GM12874 (cell line): ENCODE measurements around the gene C10orf90.

Experiments
- CTCF ChIP-seq: IDR thresholded peaks from 2 replicates; pipeline ENCODE4 v1.5.1; 2011; ENCODE audit warnings: low read depth, mild to moderate bottlenecking, control low read depth, low read length, moderate library complexity; ENCODE audit not compliant: insufficient read depth

Gene C10orf90

DNA sequence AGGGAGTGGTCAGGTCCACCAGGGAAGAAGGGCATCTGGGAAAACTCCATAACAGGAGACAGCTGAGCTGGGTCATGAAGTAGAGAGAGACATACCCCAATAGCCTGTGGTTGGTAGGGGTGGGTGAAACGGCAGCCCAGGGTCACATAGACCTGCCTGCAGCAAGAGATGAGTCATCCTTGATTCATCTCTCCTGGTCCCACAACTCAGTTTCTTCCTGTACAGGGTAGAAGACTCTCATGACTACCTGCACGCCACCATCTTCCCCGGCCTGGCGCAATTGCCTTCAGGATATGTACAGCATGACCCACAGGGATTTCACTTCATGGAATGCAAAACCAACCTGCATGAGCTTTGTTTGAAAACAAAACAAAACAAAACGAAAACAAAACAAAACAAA is 237.1 kb downstream of the C10orf90 start:
- TF ChIP-seq CTCF = no peak

- TF ChIP-seq CTCF = no peak
These were observed 238.0 kb downstream of the C10orf90 start for GRCh38 chr10:126432507-126432906.

GRCh38 chr10:126431816-126432215 is 238.7 kb downstream of the C10orf90 start:
- TF ChIP-seq CTCF = no peak

DNA sequence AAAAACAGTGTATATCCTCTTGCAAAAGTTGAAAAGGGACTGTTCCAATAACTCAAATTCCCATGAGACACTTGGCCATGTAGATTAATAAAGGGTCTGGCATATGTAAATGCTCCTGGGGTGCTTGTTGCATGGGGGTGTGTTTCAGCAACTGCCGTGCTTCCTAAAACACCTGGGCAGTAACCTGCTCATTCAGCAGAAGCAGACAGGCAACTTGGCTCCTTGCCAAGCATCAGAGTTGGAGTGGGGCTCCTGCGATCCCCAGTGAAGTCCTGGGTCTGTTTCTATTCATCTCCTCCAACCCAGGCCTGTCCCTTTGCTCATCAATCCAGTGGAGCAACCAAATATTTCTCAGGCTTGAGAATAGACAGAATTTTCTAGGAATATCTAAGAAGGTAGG is 240.0 kb downstream of the C10orf90 start:
- TF ChIP-seq CTCF = no peak

DNA sequence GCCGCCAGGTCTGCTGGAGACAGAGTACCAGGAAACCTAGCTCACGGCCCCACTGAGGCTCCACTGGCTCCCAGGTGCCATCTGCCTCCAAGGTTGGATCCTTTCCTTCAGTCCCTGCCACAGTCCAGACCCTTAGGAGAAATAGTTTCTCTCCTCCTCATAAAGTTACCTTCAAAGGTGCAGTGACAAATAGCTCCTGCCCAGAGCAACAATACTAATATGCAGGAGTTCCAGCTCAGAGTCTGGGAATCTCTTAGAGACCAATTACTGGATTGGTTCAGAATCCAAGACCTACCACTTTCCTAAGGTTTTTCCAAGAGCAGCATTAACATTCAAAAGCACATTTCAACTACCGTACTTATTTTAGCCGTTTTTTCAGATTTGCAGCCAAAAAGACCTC is 241.2 kb downstream of the C10orf90 start:
- TF ChIP-seq CTCF = no peak

DNA sequence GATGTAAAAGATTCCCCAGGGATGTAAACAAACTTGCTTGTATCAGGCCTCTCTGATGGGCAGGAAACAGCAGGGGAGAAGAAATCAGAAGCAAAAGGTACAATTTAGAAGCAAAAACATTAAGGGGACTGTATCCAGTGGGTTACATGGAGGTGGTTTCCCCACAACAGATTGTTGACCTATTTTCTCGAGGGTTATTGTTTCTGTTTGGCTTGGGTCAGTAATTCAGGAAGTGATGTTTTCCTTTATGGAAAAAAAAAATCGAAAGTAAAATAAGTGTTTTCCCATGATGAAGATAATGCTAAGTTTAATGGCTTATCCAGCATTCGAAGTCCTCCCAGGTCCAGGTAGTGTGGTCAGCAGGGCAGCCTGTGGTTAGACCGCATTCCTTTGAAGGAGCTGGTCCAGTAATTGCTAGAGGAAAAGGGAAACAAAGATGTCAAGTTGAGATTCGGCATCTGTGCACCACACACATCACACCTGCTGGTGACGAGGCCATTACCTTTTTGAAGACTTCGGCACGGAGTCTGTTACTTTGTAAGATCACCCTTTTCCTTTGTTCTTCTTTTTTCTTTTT is 244.9 kb downstream of the C10orf90 start:
- TF ChIP-seq CTCF = no peak

DNA sequence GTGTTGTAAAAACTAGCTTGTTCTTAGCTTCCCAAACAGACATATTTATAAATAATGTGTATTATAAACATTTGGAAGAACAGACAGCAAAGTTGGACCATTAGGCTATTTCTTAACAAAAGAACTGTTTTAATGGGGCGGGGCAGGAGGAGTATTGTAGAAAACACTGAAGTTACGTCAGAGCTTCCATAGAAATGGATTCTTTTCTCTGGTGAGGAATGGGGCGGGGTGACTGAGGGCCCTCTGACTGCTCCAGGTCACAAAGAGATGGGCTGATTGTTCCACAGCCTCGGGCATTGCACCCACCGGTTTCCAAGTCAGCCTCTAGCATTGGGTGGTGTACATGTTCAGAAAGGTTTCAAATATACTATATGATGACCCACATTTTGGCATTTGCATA is 245.5 kb downstream of the C10orf90 start:
- no peak for TF ChIP-seq CTCF
